GM19025 (cell line): ENCODE results near the gene HINT3.
"Not testable (repeated sequence)": the region's sequence is repeated elsewhere in the genome, so short reads cannot be mapped to it uniquely, and the experiment has no call there.

ENCODE experiments used
- ATAC-seq: cut with Tn5 transposase; IDR thresholded peaks from one replicate; pipeline ENCODE4 v1.9.1; 2021; ENCODE audit warnings: mild to moderate bottlenecking, low read depth, moderate library complexity; ENCODE audit not compliant: unreplicated experiment

The HINT3 gene

GRCh38 chr6:125939026-125939425, 17.5 kb upstream of the HINT3 start:
- no peak for ATAC-seq

DNA sequence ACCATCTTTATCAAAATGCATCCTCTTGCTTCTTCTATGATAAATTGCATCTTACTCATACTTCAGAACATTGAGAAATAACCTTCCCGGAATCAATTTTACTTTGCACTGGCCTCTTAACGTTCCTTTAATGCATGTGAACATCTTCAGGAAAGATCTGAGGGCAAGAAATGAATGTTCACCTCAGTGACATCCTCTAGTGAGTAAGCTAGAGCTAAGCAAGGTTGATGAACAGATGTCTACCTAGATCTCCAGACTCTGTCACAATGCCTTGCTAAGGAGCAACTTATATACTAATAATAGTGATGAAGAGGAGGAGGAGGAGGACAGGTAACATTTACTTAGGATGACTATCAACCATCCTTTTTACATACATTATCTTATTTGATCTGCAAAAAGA, 16.8 kb upstream of the HINT3 start:
- no peak for ATAC-seq

- ATAC-seq, result no peak
Observed at GRCh38 chr6:125940247-125941041, 16.1 kb upstream of the HINT3 start.

DNA sequence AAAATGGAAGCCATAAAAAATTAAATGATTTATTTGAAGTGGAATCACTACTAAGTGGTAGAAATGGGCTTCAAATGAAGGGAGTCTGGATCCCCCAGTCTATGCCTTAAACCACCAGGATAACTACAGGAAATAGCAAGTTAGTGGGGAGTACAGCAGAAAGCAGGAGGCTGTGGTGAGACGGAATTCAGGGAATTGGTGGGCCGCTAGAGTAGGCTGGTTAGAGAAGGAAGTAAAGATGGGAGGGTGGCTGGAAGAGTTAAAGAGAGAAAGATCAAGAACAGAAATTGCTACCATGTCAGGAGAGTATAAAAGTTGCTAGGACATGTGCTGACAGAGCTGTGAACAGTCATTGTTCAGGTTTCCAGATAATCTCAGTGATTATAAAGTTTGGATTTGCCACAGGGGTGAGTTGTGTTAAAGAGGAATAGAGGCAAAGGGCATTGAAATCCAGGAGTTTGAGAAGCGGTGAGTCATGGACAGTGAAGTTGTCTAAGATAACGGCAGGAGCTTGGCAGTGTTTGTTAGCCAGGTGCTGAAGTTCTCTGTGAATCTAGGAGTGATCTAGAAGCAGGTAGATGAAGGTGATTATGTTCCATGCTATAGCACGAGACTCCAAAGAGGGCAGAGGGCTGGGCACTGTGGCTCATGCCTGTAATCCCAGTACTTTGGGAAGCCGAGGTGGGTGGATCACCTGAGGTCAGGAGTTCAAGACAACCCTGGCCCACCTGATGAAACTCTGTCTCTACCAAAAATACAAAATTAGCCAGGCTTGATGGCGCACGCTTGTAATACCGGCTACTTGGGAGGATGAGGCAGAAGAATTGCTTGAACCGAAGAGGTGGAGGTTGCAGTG, 13.7 kb upstream of the HINT3 start:
- ATAC-seq, result no peak

DNA sequence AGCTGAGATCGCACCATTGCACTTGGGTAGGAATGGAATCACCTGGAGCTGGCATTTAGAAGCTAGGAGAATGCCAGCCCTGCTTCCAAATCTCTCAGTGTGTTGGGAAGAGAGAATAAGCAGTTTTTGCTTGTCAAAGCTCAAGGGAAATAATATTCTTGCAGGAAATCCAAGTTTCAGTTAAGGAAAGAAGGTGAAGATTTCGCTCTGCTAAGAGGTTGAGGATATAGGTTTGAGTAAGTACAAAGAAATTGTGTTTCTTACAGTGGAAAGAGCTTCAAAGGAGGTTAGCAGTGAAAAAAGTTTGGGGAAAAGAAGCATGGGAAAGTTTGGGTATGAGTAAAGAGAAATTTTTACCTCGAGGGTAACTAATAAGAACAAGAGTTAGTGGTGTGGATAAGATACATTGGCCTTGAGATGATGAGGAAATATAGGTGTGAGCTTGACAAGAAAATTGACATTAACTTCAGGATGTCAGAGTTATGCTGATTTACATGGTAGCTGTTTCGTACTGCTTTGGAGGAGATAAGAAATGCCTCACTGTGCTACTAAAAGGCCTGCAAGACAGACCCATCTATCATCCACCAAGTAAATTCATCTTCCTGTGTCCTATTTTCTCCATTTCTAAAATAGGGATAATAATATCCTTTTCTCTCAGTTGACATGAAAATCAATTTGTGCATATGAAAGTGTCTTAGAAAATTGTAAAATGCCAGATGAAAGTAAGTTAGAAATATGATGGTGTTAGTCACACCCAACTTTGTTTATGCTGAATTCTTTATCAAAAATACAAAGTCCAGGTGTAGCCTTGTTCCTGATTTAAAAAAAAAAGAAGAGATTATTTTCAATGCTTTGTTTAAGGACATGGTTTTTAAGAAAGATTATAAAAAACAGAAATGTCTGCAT, 12.8 kb upstream of the HINT3 start:
- ATAC-seq, result no peak

DNA sequence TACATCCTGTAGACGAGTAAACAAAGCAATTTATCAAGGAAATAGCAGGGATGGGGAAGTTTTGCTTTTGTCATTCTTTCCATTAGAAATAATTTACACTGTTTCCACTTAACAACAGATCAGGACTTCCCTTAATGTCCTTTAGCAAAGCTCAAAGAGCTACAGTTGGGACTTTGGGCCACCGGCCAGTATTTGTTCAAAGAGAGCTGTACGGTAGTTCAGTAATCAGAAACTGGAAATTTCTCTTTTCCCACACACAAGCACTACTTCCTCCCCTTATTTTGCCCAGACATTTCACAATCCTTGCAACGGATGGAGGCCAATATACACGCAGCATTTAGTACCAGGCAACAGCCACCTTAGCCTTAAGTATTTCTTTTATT, 12.1 kb upstream of the HINT3 start:
- ATAC-seq, result no peak

DNA sequence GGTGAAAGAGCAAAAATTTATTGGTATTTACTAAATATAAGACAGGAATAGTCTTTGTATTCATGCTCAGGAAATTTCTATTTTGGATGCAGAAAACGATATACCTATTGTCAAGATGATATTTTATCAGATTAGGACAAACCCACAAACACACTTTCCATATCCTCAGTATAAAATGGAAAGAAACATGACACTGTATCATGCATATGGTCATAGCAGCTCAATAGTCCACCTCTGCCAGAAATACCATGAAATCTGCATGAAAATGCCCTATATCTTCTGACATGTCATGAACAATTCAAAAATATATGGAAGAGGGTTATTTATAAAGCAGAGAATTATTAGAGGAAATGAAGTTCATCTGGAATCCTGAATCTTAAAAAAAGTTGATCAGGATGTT, 11.7 kb upstream of the HINT3 start:
- ATAC-seq, result no peak

GRCh38 chr6:125945378-125946141, 11.0 kb upstream of the HINT3 start:
- no peak for ATAC-seq

DNA sequence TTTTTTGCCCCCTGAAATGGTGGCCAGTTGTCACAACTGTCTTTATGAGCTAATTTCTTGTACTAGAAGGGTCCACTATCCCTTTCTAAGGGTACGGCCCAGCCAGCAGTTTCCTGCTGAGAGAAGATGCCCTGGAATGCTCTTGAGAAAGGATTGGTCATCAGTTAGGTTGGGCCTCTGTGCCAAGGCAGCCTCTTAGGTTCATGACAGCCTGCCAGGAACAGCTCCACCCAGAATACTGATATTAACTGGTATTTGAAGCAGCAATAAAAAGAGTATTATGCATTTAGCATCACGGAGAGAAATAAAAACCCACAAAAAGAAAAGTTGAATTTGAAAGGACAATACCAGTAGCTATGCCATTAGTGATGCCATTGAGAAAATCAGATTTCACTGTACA, 9.0 kb upstream of the HINT3 start:
- ATAC-seq, result no peak

- no peak for ATAC-seq
Observed at GRCh38 chr6:125948455-125948854, 8.1 kb upstream of the HINT3 start.

DNA sequence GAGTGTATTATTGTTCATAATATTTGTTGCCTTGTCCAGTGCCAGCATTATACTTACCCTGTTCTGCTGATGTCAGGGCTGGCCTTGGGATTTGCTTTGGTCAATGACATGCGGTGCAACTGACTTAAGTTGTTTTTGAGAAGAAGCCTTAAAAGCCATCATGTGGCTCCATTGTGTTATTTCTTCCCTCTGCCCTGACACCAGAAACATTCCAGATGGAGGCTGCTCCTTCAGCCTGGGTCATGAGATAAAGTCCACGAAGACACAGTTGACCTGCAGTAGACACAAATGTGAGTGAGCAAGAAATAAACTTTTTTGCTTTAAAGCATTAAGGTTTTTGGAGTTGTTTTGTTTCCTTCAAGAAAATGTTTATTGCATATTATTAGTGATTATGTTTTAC, 7.5 kb upstream of the HINT3 start:
- no peak for ATAC-seq

- no peak for ATAC-seq
Observed at GRCh38 chr6:125950293-125950692, 6.3 kb upstream of the HINT3 start.

DNA sequence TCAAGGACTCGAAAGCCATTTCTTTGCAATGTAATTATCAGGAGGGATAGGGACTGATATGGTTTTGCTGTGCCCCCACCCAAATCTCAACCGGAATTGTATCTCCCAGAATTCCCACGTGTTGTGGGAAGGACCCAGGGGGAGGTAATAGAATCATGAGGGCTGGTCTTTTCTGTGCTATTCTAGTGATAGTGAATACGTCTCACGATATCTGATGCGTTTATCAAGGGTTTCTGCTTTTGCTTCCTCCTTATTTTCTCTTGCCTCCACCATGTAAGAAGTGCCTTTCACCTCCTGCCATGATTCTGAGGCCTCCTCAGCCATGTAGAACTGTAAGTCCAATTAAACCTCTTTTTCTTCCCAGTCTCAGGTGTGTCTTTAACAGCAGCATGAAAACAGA, 5.9 kb upstream of the HINT3 start:
- not testable (repeated sequence) for ATAC-seq

- no peak for ATAC-seq
Observed at GRCh38 chr6:125951323-125951722, 5.2 kb upstream of the HINT3 start.

DNA sequence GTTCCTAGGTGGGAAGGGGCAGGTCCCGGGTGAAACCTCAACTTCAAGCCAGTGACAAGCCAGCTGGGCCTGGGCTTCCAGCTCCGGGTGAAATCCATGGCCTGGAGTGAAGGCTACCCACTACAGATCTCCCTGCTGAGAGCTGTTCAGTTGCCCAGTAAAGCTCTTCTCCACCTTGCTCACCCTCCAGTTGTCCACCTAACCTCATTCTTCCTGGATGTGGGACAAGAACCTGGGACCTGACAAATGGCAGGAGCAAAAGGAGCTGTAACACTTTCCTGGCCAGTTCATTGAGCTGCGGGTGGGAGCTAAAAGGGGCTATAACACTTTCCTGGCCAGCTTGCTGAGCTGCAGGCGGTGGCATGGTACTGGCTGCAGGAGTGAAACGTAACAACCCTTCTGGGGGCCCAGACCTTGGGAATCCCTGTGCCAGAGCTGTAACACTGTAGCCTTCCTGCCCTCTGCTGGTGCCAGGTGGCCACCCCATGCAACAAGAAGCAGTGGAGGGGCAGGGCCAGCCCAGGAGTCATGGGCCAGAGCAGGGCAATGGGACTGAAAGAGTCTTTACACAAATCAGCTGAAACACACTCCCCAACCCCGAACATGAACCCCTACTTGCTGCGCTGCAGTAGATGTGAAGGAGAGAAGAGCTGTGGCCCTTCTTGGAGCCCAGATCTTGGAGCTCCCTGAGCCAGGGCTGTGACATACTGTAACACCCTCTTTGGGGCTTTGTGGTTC, 3.6 kb upstream of the HINT3 start:
- ATAC-seq, result no peak

DNA sequence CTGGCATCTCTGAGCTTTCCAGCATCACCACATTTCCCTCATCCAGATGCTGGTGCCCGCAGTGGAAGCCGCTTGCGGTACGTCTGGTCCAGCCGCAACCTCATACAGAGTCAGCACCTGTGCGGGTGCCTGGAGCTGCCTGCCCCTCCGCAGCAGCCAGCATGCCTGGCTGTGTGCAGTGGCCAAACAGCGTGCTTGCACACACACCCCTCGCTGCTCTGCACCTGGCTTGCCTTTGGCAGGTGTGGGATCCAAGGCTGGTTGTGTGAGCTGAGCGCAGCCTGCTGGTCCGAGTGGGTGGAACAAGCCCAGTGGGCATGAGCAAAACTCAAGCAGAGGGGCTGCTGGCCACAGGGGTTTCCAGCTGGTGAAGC, 3.1 kb upstream of the HINT3 start:
- ATAC-seq, result no peak

- ATAC-seq, result no peak
Observed at GRCh38 chr6:125954735-125955339, 1.7 kb upstream of the HINT3 start.

DNA sequence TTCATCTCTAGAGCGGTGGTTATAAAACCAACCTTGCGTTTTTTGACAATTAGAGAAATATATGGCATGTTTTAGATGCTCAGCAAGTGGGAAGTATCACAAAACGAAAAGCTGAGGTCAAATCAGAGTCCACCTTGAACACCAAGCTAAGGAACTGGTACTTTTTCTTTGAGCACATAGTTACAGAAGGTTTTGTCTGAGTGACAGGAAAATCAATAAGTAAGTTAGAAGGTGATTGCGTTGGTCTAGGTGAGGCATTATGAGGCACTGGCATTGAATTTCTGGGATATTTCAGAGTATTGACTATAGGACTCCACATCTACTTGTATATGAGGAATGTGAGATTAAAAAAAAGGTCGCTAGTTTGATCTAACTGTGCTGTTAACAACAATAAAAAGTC, 597 bp upstream of the HINT3 start:
- no peak for ATAC-seq

GRCh38 chr6:125957391-125957693, 772 bp downstream of the HINT3 start:
- ATAC-seq, result no peak
